Stimulated activated CD8-positive, alpha-beta memory T cell treated with anti-CD3 and anti-CD28 coated beads, Interleukin-4, amount 100 ng/mL, for 48 hours (primary cell): ENCODE data around the gene CASP9.

Source experiments
- DNase-seq: peaks from one replicate; pipeline ENCODE4 v3.0.0-alpha.2; 2020

The CASP9 gene

DNA sequence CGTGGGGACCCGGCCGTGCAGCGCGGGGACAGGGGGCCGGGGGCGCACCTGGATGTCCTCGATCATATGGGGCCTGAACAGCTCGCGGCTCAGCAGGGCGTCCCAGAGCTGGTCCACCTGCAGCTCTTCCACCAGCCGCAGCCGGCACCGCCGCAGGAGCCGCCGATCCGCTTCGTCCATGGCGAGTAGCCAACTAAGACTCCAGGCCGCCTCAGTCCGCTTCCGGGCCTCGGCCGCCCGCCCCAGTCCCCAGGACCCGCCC lies at the start of gene CASP9:
Gene CASP9, minus strand, starts transcription at position 195 of the 262 bp plus-strand sequence. Its CDS starts 15 bp downstream, at position 180.
- no peak for DNase-seq

DNA sequence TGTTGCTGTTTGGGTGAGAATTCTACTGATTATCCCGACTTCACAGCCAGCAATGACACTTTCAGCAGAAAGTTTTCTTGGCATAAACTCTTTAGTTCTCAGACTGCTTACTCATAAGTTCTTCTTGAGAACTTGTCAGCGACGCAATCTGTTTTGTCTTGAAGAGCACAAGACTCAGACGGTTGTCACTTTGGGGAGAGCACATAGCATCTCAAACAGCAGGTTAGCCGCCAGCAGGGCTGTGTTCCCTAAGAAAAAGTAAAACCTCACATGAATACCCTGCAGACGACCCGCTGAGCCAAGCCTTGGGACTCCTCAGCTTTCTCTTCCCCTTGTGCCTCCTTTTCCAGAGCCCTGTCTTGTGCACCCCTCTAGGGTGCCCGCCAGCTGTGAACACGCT lies 49.5 kb upstream of the CASP9 start:
- no peak for DNase-seq

- DNase-seq: no peak
These were observed 47.3 kb upstream of the CASP9 start for GRCh38 chr1:15571266-15571665.

DNA sequence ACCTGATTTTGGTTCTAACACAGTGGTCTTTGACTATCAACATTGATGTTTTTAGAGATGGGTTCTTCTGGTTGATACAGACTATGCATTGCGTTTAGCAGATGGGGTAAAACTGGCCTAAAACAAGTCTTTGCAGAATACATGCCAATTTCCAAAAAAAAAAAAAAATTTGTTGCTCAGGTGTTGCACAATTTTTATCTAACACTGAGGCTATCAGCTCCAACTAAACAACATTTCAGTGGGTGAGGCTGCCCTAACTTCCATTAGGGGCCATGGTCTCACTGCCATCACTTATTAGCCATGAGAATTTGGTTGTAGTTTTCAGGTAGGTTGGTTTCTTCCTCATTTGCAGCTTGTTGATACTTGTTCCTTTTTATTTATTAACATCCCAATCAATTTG lies 46.8 kb upstream of the CASP9 start:
- no peak for DNase-seq

- DNase-seq: no peak
These were observed 44.5 kb upstream of the CASP9 start for GRCh38 chr1:15568387-15569073.

- DNase-seq: no peak
These were observed 35.3 kb upstream of the CASP9 start for GRCh38 chr1:15559189-15559810.

GRCh38 chr1:15558516-15558915 lies 34.5 kb upstream of the CASP9 start:
- no peak for DNase-seq

DNA sequence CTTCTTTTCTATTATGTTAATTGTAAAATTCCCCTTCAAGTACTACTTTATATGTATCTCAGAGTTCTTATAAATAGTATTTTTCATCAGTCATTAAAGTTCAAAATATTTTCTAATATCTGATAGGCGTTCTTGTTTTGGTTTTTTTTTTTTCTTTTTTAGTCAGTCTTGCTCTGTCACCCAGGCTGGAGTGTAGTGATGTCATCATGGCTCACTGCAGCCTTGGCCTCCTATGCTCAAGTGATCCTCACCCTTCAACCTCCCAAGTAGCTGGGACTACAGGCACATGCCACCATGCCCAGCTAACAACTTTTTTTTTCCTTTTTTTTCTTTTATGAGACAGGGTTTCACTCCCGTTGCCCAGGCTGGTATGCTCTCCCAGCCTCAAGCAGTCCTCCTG lies 33.6 kb upstream of the CASP9 start:
- DNase-seq: peak; percentile 13

- DNase-seq: no peak
These were observed 33.0 kb upstream of the CASP9 start for GRCh38 chr1:15557008-15557407.

GRCh38 chr1:15550573-15550972 lies 26.6 kb upstream of the CASP9 start:
- peak; percentile 1 for DNase-seq

DNA sequence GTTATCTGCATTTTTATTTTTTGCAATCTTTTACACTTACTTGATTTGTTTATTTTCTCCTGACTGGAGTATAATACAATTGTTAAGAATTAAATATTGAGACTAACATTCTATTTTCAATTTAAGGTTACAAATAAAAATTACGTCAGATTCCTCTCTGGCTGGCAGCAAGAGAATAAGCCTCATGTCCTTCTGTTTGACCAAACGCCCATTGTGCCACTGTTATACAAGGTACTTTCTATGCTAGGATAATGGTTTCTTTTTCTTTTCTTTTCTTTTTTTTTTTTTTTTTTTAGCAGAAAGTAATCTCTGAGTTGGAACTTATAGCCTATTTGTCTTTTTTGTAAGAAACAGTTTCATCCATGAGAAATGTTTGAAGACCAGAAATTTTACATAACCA lies 22.6 kb upstream of the CASP9 start:
- DNase-seq: no peak

DNA sequence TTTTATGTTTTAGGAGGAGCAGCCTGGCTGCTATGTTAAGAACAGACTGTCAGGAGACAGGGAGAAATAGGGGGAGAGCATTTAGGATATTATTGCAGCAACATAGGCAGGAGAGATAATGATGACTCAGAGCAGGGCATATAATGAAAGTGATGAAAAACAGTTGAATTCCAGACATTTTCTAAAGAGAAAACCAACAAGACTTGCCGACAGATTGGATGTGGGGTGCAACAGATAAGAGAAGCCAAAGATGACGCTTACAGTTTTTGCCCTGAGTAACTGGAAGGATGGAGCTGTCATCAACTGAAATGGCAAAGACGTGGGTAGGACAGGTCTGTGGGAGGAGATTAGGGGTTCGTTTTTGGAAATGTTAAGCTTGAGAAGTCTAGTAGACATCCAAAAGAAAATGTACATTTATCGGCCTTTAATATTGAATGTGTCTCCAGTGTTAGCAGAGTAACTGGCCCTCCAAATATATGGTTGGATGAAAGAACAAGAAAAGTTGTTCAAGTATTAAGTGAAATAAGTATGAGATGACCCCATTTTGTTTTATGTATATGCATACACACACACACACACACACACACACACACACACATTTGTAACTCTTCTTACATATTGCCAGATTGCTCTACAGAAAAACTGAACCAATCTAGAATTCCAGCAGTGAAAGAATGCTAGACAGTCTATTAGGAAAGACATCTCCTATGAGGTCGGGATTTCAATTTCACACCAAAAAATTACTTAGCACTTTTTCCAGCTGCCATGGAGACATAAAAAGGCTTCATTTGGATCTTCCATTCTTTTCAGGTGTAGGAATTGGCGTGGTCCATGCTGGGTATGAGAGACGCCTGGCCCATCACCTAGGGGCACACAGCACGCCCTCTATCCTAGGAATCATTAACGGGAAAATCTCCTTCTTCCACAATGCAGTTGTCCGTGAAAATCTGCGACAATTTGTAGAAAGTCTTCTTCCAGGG lies 19.9 kb upstream of the CASP9 start:
- peak; percentile 3 for DNase-seq

DNA sequence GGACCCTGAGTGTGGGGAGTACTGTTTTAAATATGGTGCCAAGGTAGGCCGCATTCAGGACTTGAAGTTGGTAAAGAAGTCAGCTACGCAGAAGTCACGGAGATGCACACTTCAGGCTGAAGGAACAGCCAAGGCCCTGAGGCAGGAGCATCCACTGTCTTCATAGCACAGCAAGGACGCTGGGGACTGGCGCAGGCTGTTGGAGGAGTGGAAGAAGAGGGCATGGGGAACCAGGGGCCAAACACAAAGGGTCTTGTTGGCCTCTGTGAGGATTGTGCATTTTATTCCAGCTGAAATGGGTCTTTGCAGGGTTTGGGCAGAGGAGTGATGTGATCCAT lies 19.2 kb upstream of the CASP9 start:
- peak; percentile 16 for DNase-seq

GRCh38 chr1:15542388-15543250 lies 18.6 kb upstream of the CASP9 start:
- DNase-seq: peak; percentile 18

GRCh38 chr1:15541231-15541792 lies 17.3 kb upstream of the CASP9 start:
- DNase-seq: no peak

DNA sequence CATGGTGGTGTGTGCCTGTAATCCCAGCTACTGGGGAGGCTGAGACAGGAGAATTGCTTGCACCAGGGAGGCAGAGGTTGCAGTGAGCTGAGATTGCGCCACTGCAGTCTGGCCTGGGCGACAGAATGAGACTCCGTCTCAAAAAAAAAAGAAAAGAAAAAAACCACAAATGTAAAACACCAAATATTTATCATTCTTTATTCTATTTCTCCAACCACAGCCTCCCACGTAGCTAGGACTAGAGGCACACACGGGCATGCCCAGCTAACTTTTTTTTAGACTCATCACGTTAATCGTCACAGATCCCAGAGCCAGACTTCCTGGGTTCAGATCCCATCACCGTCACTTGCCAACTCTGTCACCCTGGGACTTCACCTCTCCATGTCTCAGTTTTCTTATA lies 16.2 kb upstream of the CASP9 start:
- DNase-seq: no peak

GRCh38 chr1:15538771-15539170 lies 14.8 kb upstream of the CASP9 start:
- DNase-seq: no peak

DNA sequence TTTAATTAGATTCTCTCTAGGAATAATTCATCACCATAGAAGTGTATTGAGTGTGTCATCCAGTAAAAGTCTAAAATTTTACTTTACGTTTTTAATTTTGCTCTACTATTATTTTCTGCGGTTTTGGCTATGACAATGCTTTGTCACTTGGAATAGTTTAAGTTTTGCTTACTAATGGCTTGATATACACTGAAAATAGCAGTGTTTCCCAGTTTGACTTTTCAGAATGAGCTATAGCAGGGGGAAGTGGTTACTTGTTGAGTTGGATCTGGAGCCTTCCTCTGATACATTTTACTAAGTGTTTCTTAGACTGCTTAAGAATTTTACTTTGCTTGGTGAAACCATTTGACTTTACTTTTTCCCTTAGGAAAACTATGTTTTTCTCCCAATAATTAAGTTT lies 7.7 kb upstream of the CASP9 start:
- DNase-seq: no peak

GRCh38 chr1:15531003-15531402 lies 7.0 kb upstream of the CASP9 start:
- DNase-seq: no peak

GRCh38 chr1:15526490-15527339 lies 2.7 kb upstream of the CASP9 start, which contains the start of gene DNAJC16:
TSS of gene DNAJC16 (plus strand) at chr1:15526848. CDS start at chr1:15529106, 2,258 bp downstream.
- peak; percentile 97 for DNase-seq

- peak; percentile 31 for DNase-seq
These were observed 2.0 kb upstream of the CASP9 start for GRCh38 chr1:15526021-15526489.
